ENCODE data around the gene TMEM183A. TPM values are rescaled to one million over a fixed set of nuclear protein-coding genes. Genes with fewer than 3 reads are reported as not detected.

TMEM183A gene
- total RNA-seq, 4 donors from 2014 or later, result 48.8 to 69.3 (median 61.1) TPM

DNA sequence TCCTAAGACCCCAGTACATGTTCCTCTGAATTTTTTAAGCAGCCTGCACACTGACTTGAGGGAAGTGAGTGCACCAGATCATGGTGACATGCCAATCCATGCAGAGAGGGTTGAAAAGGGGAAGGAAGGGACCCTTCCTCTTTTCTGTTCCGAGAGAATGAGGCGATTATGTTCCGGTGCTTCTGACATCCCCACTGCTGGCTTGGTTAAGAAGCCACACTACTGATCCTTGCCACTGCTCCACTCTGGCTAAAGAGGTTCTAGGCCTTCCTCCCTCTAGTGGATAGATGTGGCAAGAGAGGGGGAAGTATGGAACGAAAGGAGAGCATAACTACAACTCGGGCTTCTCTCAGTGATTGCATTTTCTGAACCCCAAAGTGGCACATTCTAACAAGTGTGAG is 38.3 kb upstream of the TMEM183A start:
- peak in 1 of 2 donors; percentile 60 for DNase-seq (ENCODE audit: low spot score in 2 of 2)
- intact Hi-C loops (cut with DNase I; ENCODE audit: low total_unique reads), result loop anchor here (5.0 kb wide), 1 partner anchor 42 kb away; the partner anchor contains the start of gene KLHL12

GRCh38 chr1:202972046-202972445 is 35.1 kb upstream of the TMEM183A start:
- H3K4me3 ChIP-seq (ENCODE audit: low read depth, poor library complexity, severe bottlenecking), result no peak overlapping the region
- 71% methylated on average over 4 of the region's 4 CpGs for WGBS, 2 donors
- TF ChIP-seq CTCF (IDR thresholded peaks at IDR 0.05) (no peak), POLR2A (IDR thresholded peaks at IDR 0.05) (no peak)
- intact Hi-C loops (cut with DNase I; ENCODE audit: low total_unique reads), result loop anchor here (10.0 kb wide), 1 partner anchor 177 kb away; no protein-coding TSS in a partner anchor
- no peak for DNase-seq (ENCODE audit: low spot score in 2 of 2)

More for the DNA sequence above, 38.3 kb upstream of the TMEM183A start:
- WGBS, 2 donors, result 16 to 19% methylated on average over 5 of the region's 5 CpGs
- TF ChIP-seq POLR2A (IDR thresholded peaks at IDR 0.05), result no peak
- no peak for TF ChIP-seq CTCF (IDR thresholded peaks at IDR 0.05)
- no peak overlapping the region for H3K4me3 ChIP-seq (ENCODE audit: low read depth, poor library complexity, severe bottlenecking)

DNA sequence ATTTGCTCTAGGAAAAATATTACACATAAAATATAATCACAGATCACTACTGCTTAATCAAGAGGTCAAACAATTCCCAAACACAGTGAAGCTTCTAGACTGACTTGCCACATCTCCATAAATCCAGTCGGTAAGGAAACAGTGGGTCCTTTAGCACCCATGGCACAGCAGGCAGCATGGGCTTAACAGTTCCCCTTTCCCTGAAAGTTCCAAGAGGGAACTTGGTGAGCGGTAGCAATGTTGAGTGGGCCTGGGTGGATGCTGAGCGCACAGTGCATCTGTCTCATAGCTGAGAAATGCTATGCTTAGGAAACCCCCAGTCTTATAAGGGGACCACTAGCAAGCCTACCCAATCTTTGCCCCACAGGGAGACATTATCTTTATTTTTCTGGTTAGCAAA is 32.3 kb upstream of the TMEM183A start:
- H3K4me3 ChIP-seq (ENCODE audit: low read depth, poor library complexity, severe bottlenecking), result no peak overlapping the region
- TF ChIP-seq POLR2A (IDR thresholded peaks at IDR 0.05) (no peak), CTCF (IDR thresholded peaks at IDR 0.05) (no peak)
- WGBS, 2 donors, result 82 to 83% methylated on average over 3 of the region's 3 CpGs
- DNase-seq (ENCODE audit: low spot score in 2 of 2), result no peak
- intact Hi-C loops (cut with DNase I; ENCODE audit: low total_unique reads), result loop anchor here (10.0 kb wide), 1 partner anchor 180 kb away; no protein-coding TSS in a partner anchor

GRCh38 chr1:202976633-202977032 is 30.5 kb upstream of the TMEM183A start:
- 36 to 38% methylated on average over 3 of the region's 3 CpGs for WGBS, 2 donors
- no peak for DNase-seq (ENCODE audit: low spot score in 2 of 2)
- no peak for TF ChIP-seq CTCF (IDR thresholded peaks at IDR 0.05)
- TF ChIP-seq POLR2A (IDR thresholded peaks at IDR 0.05), result no peak
- no peak overlapping the region for H3K4me3 ChIP-seq (ENCODE audit: low read depth, poor library complexity, severe bottlenecking)
- intact Hi-C loops (cut with DNase I; ENCODE audit: low total_unique reads), result loop anchor here (10.0 kb wide), 1 partner anchor 182 kb away; no protein-coding TSS in a partner anchor

- DNase-seq (ENCODE audit: low spot score in 2 of 2), result no peak
- intact Hi-C loops (cut with DNase I; ENCODE audit: low total_unique reads), result loop anchor here (10.0 kb wide), 1 partner anchor 185 kb away; no protein-coding TSS in a partner anchor
- TF ChIP-seq CTCF (IDR thresholded peaks at IDR 0.05) (no peak), POLR2A (IDR thresholded peaks at IDR 0.05) (no peak)
- H3K4me3 ChIP-seq (ENCODE audit: low read depth, poor library complexity, severe bottlenecking), result no peak overlapping the region
- WGBS, 2 donors, result 87 to 98% methylated on average over 2 of the region's 2 CpGs
Observed at GRCh38 chr1:202979459-202979858, 27.7 kb upstream of the TMEM183A start.

GRCh38 chr1:202981939-202982338 is 25.2 kb upstream of the TMEM183A start:
- H3K4me3 ChIP-seq (ENCODE audit: low read depth, poor library complexity, severe bottlenecking), result no peak overlapping the region
- whole genome bisulfite sequencing, 2 donors, result 87 to 91% methylated on average over 2 of the region's 2 CpGs

More at GRCh38 chr1:202981939-202982338, 25.2 kb upstream of the TMEM183A start:
- TF ChIP-seq POLR2A (IDR thresholded peaks at IDR 0.05) (no peak), CTCF (IDR thresholded peaks at IDR 0.05) (no peak)
- intact Hi-C loops (cut with DNase I; ENCODE audit: low total_unique reads), result no loop called here
- no peak for DNase-seq (ENCODE audit: low spot score in 2 of 2)

Measured in lower leg skin (tissue), 4 donors.